Stimulated activated CD4-positive, alpha-beta T cell treated with anti-CD3 and anti-CD28 coated beads, Interleukin-15, amount 100 ng/mL, for 48 hours (primary cell): ENCODE data around the gene SLC29A2.
A peak's percentile ranks its signal among the peaks of the same experiment; 100 is the strongest.
"Not testable (repeated sequence)": the region's sequence is repeated elsewhere in the genome, so short reads cannot be mapped to it uniquely, and the experiment has no call there.

Experiments used
- DNase-seq, 2 donors: peaks; one replicate each; pipeline ENCODE4 v3.0.0-alpha.2; 2020; ENCODE audit warnings: low read depth in 2 of 2

SLC29A2 gene

DNA sequence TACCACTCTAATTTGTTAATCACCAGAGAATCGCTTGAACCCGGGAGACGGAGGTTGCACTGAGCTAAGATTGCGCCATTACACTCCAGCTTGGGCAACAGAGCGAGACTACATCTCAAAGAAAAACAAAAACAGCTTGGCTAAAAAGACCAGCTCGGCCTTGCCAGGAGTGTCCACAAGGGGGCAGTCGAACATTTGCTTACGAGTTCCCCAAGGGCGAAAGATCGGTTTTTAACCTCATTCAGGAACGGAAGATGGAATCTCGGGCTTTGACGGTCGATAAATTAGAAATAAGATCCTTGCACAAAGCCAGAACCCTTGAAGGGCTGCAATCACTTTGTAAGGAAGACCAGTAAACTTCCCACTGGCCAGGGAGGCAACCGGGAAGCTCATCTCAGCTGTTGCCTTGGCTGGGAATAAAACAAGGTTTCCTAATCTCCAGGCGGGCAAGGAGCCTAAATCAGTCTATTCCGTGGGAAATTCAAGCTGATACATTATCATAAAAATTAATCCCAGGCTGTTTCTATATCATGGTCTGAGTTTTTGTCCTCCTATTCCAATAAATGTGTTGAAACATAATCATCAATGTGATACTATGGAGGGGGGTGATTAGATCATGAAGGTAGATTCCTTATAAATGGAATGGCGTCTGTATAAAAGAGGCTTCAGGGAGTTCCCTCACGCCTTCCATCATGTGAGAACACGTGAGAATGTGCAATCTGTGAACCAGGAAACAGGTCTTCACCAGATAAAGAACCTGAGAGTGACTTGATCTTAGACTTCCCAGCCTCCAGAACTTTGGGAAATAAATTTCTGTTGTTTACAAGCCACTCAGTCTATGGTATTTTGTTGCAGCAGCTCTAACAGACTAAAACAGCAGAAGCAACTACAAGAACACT is 14.9 kb upstream of the SLC29A2 start:
- DNase-seq = peak; percentile 71 to 83

DNA sequence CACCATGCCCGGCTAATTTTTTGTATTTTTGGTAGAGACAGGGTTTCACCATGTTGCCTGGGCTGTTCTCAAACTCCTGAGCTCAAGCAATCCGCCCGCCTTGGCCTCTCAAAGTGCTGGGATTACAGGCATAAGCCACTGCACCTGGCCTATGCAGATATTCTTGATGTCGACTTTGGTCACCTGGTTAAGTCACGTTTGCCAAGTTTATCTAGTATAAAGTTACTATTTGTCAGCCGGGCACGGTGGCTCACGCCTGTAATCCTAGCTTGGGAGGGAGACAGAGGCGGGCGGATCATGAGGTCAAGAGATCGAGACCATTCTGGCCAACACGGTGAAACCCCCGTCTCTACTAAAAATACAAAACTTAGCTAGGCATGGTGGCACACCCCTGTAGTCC is 12.8 kb upstream of the SLC29A2 start:
- DNase-seq = not testable (repeated sequence)

DNA sequence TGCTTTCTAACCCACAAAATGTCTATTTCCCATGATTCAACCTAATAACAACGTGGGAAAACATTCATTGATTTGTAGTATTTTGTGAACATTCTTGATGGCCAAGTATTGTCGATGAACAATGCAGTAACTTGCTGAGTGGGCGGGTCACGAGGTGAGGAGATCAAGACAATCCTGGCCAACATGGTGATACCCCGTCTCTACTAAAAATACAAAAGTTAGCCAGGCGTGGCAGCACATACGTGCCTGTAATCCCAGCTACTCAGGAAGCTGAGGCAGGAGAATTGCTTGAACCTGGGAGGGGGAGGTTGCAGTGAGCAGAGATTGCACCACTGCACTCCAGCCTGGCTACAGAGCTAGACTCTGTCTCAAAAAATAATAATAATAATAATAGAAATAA is 8.7 kb upstream of the SLC29A2 start:
- not testable (repeated sequence) for DNase-seq

DNA sequence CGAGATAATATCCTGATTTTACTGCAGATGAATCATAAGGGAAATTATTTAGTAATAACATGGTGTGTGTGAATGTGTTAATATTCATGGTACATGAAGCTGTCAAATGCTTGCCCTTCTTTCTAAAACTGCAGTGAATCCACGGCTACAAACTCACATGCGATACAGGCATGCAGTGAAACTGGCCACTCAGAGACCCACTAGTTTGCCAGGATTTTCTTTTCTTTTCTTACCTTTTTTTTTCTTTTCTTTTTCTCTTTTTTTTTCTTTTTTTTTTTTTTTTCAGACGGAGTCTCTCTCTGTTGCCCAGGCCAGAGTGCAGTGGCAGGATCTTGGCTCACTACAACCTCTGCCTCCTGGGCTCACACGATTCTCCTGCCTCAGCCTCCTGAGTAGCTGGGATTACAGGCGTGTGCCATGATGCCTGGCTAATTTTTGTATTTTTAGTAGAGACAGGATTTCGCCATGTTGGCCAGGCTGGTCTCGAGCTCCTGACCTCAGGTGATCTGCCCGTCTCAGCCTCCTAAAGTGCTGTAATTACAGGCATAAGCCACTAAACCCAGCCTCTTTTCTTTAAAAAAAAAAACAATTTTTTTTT is 2.2 kb upstream of the SLC29A2 start:
- DNase-seq = not testable (repeated sequence)

DNA sequence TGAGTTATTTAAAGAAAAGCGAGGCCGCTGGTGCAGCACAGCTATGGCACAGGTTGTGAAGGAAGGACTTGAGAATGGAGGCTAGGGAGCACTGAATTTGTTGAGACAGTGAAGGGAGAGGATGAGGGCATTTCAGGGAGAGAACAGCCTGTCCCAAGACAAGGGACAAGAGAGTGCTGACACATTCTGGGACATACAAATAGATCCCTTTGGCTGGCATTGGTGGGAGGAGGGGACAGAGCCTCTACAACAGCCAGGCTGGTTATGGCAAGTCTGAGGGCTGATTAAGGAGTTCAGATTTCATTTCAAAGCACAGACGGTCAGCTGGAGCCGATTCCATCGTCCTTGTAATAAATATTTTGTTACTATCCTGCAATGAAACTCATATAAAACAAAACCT is 1.7 kb upstream of the SLC29A2 start:
- DNase-seq = no peak

DNA sequence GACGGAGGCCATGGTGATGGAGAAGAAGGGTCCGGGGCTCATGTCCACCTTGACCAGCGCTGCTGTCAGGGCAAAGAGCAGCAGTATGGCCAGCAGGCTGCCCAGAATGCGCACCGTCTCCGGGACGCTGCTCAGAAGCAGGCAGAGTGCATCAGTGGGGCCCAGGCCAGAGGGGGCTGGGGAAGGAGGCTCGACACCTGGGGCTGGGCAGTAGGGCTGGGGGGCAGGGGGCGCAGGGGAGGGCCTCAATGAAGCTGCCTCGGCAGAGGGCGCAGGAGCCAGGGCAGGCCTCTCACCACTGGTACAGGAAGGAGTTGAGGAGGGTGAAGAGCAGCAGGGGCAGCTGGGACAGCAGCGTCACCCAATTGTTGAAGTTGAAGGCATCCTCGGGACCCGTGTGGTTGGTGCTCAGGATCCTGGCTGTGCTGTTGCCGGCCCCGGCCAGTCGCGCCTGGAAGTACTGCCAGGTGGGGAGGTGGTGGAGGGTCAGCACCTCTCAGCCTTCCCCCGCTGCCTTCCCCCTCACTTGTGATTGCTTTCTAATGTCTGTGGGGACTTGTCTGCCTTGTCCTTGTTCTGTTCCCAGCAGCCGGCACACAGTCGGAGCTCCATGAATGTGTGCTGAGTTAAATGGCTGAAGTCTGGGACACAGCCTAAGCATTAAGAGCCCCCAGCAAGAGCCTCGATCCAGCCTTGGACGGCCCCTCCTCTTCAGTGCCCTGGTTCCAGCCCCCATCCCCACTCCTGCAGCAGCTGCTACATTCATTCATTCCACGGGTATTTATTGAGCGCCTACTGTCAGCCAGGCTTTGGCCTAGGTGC is 2.3 kb downstream of the SLC29A2 start:
- DNase-seq = no peak

DNA sequence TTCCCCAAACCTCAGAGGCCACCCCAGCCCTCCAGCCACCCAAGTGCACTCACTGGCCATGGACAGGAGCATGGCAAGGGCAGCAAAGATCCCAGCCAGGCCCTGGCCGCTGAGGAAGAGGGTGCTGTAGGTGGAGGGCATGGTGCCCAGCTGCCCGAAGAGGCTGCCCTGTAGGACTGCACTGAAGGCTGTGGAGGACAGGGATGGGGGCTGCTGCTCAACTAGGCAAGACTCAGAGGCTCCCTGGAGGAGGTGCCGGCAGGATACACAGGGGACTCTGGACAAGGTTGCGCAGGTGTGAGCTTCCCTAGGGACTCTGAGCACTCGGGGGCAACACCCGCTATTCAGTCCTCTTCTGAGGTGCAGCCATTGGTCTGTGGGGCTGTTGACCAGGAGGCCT is 3.1 kb downstream of the SLC29A2 start:
- no peak for DNase-seq

DNA sequence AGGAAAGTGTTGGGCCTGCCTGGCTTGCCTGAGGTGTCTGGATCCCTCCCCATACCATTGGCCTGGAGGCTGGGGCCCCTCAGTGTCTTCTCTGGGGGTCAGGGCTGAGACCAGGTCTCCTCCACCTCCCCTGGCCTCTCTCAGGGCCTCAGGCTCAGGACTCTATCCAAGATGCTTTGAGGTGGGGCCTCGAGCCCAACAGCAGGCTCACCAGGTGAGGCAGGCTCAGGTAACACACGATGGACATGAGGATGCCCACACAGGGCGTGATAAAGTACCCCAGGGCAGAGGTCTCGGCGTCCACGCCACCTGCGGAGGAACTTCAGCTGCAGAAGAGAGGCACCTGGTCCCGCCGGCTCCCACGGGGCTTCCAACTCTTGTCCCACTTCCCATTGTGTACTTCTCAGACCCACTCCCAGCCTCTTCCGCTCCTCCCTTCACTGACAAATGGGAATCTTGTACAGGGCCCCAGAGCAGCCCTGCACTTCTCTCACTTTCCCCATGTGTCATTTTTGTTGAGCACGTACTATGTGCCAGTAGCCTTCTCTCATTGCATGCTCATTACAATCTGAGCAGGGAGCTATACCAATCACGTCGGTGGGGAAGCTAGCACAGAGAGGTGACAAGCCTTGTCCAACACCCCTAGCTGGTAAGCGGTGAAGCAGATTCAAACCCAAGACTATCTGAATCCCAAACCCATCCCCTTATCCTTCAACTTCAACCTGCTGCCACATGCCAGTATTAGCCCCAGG is 3.8 kb downstream of the SLC29A2 start:
- DNase-seq = no peak

DNA sequence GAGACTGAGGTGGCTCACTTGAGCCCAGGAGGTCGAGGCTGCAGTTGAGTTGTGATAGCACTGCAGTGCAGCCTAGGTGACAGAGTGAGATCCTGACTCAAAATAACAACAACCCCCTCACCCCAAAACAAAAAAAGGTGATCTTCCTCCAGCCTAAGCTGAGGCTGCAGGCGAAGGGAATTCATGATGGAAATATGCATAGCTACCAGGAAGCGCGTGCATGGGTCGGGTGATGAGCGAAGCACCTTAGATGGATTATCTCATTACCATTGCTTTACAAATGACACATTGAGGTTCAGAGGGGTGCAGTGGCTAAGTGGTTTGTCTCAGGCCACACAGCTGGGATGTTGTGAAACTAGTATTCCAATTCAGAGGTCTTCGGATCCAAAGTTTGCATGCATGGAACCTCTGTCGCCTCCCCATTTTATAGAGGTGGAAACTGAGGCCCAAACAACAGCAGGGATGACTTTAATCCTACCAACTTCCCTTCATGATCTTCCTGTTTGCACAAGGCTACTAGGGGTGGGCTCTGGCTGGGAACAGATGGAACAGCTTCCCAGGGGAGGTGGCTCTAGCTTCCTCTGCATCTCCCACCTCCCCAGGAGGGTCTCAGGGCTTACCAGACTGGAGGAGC is 4.6 kb downstream of the SLC29A2 start:
- DNase-seq = no peak

DNA sequence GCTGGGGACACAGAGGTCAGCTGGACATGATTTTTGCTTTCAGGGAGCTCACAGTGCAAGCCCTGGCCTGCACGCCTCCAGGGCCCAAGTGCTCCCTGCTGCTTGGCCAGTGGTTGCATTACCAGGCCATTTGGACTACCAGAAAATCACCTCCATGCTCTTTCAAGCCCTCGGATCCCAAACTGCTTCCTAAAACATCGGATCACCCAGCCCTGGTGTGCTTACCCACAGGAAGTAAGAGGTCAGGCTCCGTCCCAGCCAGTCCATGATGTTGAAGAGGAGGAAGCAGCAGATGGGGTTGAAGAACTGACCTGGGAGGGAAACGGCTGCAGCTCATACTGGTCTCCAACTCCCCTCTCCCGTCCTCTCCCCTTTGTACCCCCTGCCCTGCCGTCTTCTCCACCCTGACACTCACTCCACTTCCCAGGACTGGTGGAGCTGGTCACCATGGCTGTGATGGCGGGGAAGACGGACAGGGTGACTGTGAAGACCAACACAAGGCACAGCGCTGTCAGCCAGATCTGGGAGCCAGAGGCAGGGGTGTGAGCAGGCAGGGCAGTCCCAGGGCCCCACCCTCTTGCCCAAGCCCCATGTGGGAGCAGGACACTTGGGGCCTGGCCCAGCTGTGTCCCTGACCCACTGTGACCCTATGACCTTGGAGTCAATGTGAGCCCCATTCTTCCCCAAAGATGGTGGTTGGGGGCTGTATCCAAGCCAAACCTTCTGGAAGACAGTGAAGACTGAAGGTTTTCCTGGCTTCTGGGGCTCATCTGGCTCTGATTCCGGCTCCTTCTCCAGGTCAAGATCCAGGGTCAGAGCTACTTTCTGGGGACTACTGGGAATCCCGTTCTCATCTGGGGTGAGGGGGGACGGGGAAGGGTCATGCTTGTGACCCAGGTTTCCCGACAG is 5.6 kb downstream of the SLC29A2 start:
- no peak for DNase-seq

DNA sequence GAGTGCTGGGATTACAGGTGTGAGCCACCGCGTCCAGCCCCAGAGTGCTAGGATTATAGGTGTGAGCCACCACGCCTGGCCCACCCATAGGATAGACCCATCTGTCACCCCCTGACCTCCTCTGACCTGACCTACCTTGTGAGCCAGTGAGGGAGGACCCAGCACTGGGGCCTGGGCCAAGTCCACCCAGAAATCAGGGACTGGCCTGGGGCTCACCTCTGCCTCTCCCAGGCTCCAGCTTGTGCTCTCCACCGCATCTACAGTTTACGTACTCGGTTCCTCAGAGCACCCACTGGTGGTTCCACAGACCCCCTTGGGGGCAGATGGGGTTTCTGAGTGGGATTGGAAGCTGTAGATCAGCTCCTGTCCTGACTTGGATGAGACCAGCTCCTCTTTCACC is 6.4 kb downstream of the SLC29A2 start:
- DNase-seq = no peak

DNA sequence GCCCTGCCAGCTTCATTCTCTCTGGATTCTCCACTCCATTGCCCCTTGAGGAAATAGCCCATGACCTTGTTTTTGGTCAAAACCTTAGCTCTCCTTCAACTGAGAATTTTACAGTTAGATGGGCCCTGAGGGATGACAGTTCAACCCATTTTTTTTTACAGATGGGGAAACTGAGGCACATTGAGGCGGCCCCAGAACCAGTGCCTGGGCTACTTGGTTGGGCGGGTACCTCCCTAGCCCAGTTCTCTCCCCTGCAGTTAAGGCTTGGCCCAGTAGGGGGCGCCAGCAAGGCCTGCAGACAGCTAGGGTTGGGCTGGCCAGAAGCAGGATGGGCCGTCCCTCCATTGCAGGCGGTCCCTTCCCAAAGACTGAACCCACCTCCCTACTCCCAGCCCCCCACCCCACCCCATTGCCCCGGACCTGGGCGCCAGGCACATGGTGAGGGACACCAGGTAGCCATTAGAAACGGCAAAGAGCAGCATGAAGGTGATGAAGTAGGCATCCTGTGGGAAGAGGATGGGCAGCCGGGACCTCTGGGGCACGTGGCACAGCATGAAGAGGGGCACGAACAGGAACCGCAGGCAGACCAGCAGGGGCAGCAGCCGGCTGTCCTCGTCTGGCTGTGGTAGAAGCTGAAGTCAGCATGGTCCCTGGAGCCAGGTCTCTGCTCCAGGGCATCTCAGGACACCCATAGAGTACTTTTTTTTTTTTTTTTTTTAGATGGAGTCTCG is 7.6 kb downstream of the SLC29A2 start:
- DNase-seq = peak; percentile 61 to 77

DNA sequence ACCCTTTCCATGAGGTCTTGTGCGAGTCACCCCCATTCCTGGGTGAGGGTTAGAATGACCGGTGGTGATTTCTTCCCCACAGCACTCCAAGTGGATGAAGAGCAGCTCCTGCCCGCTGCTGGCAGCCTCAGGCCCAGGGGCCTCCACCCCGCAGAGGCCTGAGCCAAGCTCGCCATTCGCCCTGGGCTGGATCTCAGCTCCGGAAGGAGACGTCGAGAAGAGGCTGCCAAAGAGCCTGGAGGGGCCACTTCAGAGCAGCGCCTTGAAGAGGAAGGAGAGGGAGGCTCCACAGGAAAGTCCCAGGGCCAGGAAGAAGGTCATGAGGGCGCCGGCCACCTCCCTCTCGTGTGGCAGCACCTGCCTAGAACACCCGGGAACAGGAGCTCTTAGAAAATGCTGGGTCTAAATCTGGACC is 8.4 kb downstream of the SLC29A2 start:
- no peak for DNase-seq

DNA sequence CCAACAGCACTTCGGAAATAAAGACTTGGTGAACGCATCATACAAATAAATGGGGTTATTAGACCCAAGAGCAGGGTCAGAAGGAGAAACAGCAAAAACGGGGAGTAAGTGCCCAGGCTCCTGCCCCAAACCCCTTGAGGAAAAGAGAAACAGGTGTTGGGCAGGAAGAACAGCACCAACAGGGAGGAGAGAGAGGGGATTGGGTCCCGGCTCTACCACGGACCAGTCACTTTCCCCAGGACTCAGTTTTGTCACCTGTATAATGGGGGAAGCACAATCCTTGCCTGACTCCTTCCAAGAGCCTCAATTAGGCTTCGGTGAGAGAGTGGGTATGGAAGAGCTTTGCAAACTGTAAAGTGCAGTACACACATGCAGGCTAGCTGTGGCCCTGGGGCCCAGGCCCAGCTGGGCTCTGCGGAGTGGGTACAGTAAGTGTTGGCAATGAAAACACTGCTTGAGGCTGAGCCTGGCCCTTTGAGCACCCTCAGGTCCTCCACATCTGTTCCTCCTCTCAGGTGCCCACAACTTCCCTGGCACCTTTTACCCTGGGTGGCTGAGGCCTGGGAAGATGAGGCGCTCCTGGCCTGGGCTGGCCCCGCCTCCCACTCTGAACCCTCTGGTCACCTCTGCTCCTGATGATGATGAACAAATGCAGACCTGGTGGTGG is 8.9 kb downstream of the SLC29A2 start:
- no peak for DNase-seq

DNA sequence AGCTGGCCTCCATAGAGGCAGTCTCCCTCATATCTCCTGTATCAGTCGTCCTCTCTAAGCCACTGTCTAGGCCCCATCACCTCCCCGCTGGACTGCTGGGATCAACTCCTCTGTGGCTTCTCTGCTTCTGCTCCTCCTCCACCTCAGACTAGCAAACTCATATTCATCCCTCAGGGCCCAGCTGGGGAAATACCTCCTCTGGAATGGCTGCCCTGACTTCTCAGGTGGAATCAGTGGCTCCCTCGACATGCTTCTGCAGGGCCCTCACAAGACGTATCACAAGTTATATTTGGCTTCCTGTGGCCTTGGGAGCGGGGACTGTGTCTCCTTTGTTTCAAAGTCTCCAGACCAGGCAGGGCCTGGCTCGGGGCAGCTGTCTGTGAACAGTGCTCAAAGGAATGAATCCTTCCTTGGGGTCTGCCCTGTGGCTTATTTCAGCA is 10.0 kb downstream of the SLC29A2 start:
- DNase-seq = no peak

DNA sequence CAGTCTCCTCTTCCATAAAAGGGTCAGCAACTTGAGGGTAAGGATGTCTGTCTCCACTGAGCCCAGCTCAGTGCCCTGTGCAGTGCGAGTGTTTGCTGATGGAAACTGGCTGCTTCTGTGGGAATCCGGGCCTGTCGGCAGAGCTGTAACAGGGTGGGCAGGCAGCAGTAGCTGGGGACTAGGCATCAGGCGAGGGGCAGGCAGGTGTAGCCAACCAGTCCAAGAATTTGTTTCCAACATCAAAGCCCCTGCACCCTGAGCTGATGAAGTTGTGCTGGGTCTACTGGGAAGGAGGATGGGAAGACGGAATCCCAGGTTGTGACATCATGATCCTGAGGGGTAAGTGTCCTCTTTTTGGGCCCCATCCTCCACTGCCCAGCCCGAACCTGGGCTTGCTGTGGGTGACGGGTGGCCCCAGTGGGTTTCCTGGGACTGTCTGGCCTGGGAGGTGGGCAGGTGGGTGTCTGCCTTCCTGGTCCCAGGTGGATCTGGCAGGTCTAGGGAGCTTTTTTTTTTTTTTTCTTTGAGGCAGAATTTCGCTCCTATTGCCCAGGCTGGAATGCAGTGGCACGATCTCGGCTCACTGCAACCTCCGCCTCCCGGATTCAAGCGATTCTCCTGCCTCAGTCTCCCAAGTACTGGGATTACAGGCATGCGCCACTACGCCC is 11.0 kb downstream of the SLC29A2 start:
- DNase-seq = no peak

DNA sequence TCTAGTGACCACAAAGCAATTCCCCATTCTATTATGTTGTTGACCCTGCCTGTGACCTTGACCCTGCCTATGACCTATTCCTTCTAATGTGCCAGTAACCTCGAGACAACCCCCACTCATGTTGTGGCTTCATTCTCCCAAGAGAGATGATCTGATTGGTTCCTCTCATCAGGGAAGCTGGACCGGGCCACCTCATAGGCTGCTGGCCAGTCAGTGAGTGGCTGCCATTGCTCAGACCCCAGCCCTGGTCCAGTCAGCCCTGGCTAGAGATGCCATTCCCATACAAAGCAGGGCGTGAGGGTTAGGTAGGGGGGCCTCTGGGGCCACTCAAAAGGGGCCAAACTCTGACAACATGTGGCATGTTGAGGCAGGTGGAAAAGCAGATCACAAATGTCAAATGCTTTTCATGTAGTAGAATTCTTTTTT is 11.9 kb downstream of the SLC29A2 start:
- DNase-seq = no peak

DNA sequence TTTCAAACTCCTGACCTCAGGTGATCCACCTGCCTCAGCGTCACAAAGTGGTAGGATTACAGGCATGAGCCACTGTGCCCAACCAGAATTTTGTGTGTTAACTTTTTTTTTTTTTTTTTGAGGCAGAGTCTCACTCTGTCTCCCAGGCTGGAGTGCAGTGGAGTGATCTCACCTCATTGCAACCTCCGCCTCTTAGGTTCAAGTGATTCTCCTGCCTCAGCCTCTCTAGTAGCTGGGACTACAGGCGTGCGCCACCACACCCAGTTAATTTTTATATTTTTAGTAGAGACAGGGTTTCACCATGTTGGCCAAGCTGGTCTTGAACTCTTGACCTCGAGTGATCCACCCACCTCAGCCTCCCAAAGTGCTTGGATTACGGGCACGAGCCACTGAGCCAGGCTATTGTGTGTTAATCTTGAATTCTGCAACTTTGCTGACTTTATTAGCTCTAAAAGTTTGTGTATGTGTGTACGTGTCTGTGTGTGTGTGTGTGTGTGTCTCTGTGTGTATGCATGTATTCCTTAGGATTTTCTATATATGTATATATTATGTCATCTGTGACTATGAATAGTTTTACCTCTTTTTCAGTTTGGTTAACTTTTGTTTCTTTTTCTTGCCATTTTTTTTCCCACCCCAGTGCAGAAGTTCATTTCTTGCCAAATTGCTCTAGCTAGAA is 20.9 kb downstream of the SLC29A2 start:
- not testable (repeated sequence) for DNase-seq
